SK-N-SH treated with all-trans-retinoic acid at 6 μM for 48 hours (cell line): ENCODE results near the gene SLITRK1.

ENCODE experiments used
- ARNTL ChIP-seq: fragments of 450-650 bp; formaldehyde crosslinking; IDR thresholded peaks from 2 replicates; pipeline ENCODE4 v1.5.0; 2020; ENCODE audit warnings: low read depth, mild to moderate bottlenecking, moderate library complexity, borderline replicate concordance
- CSDC2 ChIP-seq: fragments of 250-450 bp; sonication (Bioruptor Pico); IDR thresholded peaks from 2 replicates; pipeline ENCODE4 v1.5.0; 2020; ENCODE audit warnings: mild to moderate bottlenecking, moderate library complexity
- OSR1 ChIP-seq: fragments of 250-450 bp; sonication (Bioruptor Pico); IDR thresholded peaks from 2 replicates; pipeline ENCODE4 v1.8.0; 2022; ENCODE audit warnings: moderate library complexity, mild to moderate bottlenecking, inconsistent platforms
- PATZ1 ChIP-seq: fragments of 250-450 bp; sonication (Bioruptor Pico); IDR thresholded peaks from 2 replicates; pipeline ENCODE4 v1.8.0; 2020; ENCODE audit warnings: mild to moderate bottlenecking, moderate library complexity, borderline replicate concordance
- RARB ChIP-seq: fragments of 250-450 bp; sonication (Bioruptor Pico); IDR thresholded peaks from 2 replicates; pipeline ENCODE4 v1.8.0; 2021; ENCODE audit warnings: mild to moderate bottlenecking, moderate library complexity
- SNAI2 ChIP-seq: fragments of 250-450 bp; sonication (Bioruptor Pico); IDR thresholded peaks from 2 replicates; pipeline ENCODE4 v1.5.0; 2020; ENCODE audit warnings: mild to moderate bottlenecking, moderate library complexity
- TSHZ2 ChIP-seq: fragments of 250-450 bp; sonication (Bioruptor Pico); IDR thresholded peaks from 2 replicates; pipeline ENCODE4 v1.5.0; 2020; ENCODE audit warnings: mild to moderate bottlenecking, moderate library complexity
- ZC3H10 ChIP-seq: fragments of 250-450 bp; sonication (Bioruptor Pico); IDR thresholded peaks from 2 replicates; pipeline ENCODE4 v1.5.1; 2021; ENCODE audit warnings: mild to moderate bottlenecking, moderate library complexity
- ZFP3 ChIP-seq: fragments of 250-450 bp; sonication (Bioruptor Pico); IDR thresholded peaks from 2 replicates; pipeline ENCODE4 v1.5.0; 2020; ENCODE audit warnings: mild to moderate bottlenecking, moderate library complexity
- ZFP30 ChIP-seq: fragments of 450-650 bp; formaldehyde crosslinking; IDR thresholded peaks from 2 replicates; pipeline ENCODE4 v1.5.0; 2022; ENCODE audit warnings: mild to moderate bottlenecking, moderate library complexity
- ZNF565 ChIP-seq: fragments of 450-650 bp; formaldehyde crosslinking; conservative IDR thresholded peaks from 2 replicates; pipeline ENCODE4 v1.5.0; 2020; ENCODE audit warnings: low read depth, mild to moderate bottlenecking, moderate library complexity
- ZNF70 ChIP-seq: fragments of 450-650 bp; formaldehyde crosslinking; IDR thresholded peaks from 2 replicates; pipeline ENCODE4 v1.5.0; 2020; ENCODE audit warnings: mild to moderate bottlenecking, moderate library complexity
- ZNF8 ChIP-seq: fragments of 450-650 bp; formaldehyde crosslinking; IDR thresholded peaks from 2 replicates; pipeline ENCODE4 v1.5.0; 2020; ENCODE audit warnings: mild to moderate bottlenecking, moderate library complexity
- TF ChIP-seq, protein P1 (sequence below): fragments of 250-450 bp; sonication (Bioruptor Pico); IDR thresholded peaks from 2 replicates; pipeline ENCODE4 v1.5.1; 2020; ENCODE audit warnings: low read depth, mild to moderate bottlenecking, moderate library complexity

DNA sequence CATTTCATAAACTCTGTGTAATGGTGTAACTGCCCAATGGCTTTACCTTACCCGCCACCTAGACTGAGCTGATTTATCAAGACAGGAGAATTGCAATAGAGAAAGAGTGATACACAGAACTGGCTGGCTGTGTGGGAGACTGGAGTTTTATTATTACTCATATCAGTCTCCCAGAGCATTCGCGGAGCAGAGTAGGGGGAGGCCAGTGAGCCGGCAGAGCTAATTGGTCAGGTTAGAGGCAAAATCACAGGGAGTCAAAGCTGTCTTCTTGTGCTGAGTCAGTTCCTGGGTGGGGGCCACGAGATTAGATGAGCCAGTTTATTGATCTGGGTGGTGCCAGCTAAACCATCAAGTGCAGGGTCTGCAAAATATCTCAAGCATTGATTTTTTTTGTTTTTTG, 23.4 kb upstream of the SLITRK1 start:
- no peak for TF ChIP-seq OSR1 (CRISPR knock-in tag)
- TF ChIP-seq ZC3H10 (CRISPR knock-in tag) = no peak
- no peak for TF ChIP-seq ZFP3 (CRISPR knock-in tag)
- TF ChIP-seq, protein P1, sequence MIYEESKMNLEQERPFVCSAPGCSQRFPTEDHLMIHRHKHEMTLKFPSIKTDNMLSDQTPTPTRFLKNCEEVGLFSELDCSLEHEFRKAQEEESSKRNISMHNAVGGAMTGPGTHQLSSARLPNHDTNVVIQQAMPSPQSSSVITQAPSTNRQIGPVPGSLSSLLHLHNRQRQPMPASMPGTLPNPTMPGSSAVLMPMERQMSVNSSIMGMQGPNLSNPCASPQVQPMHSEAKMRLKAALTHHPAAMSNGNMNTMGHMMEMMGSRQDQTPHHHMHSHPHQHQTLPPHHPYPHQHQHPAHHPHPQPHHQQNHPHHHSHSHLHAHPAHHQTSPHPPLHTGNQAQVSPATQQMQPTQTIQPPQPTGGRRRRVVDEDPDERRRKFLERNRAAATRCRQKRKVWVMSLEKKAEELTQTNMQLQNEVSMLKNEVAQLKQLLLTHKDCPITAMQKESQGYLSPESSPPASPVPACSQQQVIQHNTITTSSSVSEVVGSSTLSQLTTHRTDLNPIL = no peak
- no peak for TF ChIP-seq SNAI2 (CRISPR knock-in tag)
- TF ChIP-seq ZFP30 (CRISPR knock-in tag) = no peak
- TF ChIP-seq ZNF70 (CRISPR knock-in tag) = no peak
- TF ChIP-seq PATZ1 = no peak
- TF ChIP-seq ZNF565 = no peak
- TF ChIP-seq ZNF8 (CRISPR knock-in tag) = no peak
- no peak for TF ChIP-seq ARNTL
- TF ChIP-seq TSHZ2 (CRISPR knock-in tag) = no peak
- TF ChIP-seq CSDC2 = no peak
- no peak for TF ChIP-seq RARB
